Lower leg skin (tissue), 3 donors: Measurements from ENCODE around the gene CLDN6.

Source experiments
- POLR2A ChIP-seq, 2 donors: fragments of 450-650 bp; IDR thresholded peaks; one replicate each; pipeline ENCODE4 v1.6.1; 2016 to 2017; ENCODE audit warnings: antibody characterized with exemption in 2 of 2, mild to moderate bottlenecking in 1 of 2, moderate library complexity in 1 of 2
- TF ChIP-seq, protein P1 (sequence below), 3 donors: fragments of 450-650 bp; IDR thresholded peaks; one replicate each; pipeline ENCODE4 v1.5.1; 2016; ENCODE audit warnings: antibody characterized with exemption in 3 of 3, mild to moderate bottlenecking in 3 of 3, moderate library complexity in 2 of 3

DNA sequence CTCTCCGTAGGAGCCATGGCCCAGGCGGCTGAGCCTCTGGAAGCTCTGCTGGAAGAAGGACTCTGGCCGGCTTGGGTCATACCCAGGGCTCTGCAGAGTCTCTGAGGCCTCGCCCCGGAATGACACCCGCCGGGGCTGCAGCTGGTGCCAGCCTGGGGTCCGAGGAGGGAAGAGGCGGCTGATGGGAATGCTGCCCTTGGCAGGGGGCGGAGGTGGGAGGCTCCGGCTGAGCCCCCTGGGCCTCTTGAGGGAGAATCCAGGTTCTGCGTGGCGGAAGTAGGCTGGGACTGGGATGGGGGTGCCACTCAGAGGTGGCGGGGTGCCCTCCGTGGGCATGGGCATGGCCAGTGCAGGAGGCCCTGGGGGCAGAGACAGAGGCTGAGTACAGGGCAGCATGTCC lies 41.3 kb downstream of the CLDN6 start:
- TF ChIP-seq, protein P1, sequence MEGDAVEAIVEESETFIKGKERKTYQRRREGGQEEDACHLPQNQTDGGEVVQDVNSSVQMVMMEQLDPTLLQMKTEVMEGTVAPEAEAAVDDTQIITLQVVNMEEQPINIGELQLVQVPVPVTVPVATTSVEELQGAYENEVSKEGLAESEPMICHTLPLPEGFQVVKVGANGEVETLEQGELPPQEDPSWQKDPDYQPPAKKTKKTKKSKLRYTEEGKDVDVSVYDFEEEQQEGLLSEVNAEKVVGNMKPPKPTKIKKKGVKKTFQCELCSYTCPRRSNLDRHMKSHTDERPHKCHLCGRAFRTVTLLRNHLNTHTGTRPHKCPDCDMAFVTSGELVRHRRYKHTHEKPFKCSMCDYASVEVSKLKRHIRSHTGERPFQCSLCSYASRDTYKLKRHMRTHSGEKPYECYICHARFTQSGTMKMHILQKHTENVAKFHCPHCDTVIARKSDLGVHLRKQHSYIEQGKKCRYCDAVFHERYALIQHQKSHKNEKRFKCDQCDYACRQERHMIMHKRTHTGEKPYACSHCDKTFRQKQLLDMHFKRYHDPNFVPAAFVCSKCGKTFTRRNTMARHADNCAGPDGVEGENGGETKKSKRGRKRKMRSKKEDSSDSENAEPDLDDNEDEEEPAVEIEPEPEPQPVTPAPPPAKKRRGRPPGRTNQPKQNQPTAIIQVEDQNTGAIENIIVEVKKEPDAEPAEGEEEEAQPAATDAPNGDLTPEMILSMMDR (IDR thresholded peaks at IDR 0.05), result no peak
- TF ChIP-seq POLR2A (IDR thresholded peaks at IDR 0.05), result no peak
